IPS-NIHi7 (cell line): ENCODE measurements around the gene THRAP3.
A peak's percentile ranks its signal among the peaks of the same experiment; 100 is the strongest.

ENCODE experiments used
- DNase-seq: peaks from one replicate; pipeline ENCODE4 v3.0.0; 2012; ENCODE audit warnings: mixed read lengths; ENCODE audit errors: extremely low spot score

The THRAP3 gene

GRCh38 chr1:36297062-36297461, 72.8 kb downstream of the THRAP3 start:
- no peak for DNase-seq

GRCh38 chr1:36298640-36299039, 74.4 kb downstream of the THRAP3 start:
- DNase-seq: no peak

- DNase-seq: no peak
Measured at GRCh38 chr1:36300526-36300925, 76.3 kb downstream of the THRAP3 start.

GRCh38 chr1:36301220-36301619, 77.0 kb downstream of the THRAP3 start:
- DNase-seq: no peak

GRCh38 chr1:36303244-36303643, 79.0 kb downstream of the THRAP3 start:
- no peak for DNase-seq

- no peak for DNase-seq
Measured at GRCh38 chr1:36303650-36304360, 79.6 kb downstream of the THRAP3 start.

- DNase-seq: no peak
Measured at GRCh38 chr1:36304521-36304920, 80.3 kb downstream of the THRAP3 start.

GRCh38 chr1:36304970-36305914, 81.0 kb downstream of the THRAP3 start:
- DNase-seq: no peak

GRCh38 chr1:36305915-36306209, 81.6 kb downstream of the THRAP3 start:
- DNase-seq: no peak

- peak; percentile 88 for DNase-seq
Measured at GRCh38 chr1:36306210-36306901, 82.1 kb downstream of the THRAP3 start, which contains the start of gene SH3D21. TSS of gene SH3D21 (plus strand) at chr1:36306368. CDS start at chr1:36306421, 53 bp downstream.

GRCh38 chr1:36306902-36307456, 82.7 kb downstream of the THRAP3 start:
- peak; percentile 99 for DNase-seq

GRCh38 chr1:36307601-36308330, 83.5 kb downstream of the THRAP3 start:
- no peak for DNase-seq

GRCh38 chr1:36309397-36309796, 85.2 kb downstream of the THRAP3 start:
- no peak for DNase-seq

- DNase-seq: no peak
Measured at GRCh38 chr1:36320291-36320761, 96.1 kb downstream of the THRAP3 start.

- peak; percentile 56 for DNase-seq
Measured at GRCh38 chr1:36320767-36321118, 96.5 kb downstream of the THRAP3 start.

GRCh38 chr1:36321119-36321951, 97.1 kb downstream of the THRAP3 start:
- DNase-seq: peak; percentile 81

- no peak for DNase-seq
Measured at GRCh38 chr1:36322041-36322785, 98.0 kb downstream of the THRAP3 start.

- DNase-seq: peak; percentile 55
Measured at GRCh38 chr1:36322786-36323635, 98.8 kb downstream of the THRAP3 start.
